Measurements from ENCODE around the gene ETV1.

Gene ETV1

DNA sequence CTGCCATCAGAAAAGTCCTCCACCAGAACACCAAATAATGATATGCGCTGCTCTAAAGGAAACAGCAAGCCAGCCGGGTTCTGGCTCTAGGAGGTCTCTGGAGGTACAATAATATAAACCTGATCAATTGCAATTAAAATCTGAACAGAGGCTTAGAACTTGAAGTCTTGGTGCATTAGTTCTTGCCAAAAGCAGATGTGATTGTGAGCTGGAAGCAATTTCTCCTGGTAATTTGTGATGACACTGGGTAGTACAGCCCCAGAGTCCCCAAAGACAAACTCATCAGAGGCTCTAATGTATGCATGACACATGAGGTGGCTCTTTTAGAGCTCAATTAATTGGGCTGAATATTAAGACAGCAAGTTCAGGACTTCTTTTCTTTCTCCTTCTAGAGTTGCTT is 3.3 kb downstream of the ETV1 start:
- no peak for DNase-seq

DNA sequence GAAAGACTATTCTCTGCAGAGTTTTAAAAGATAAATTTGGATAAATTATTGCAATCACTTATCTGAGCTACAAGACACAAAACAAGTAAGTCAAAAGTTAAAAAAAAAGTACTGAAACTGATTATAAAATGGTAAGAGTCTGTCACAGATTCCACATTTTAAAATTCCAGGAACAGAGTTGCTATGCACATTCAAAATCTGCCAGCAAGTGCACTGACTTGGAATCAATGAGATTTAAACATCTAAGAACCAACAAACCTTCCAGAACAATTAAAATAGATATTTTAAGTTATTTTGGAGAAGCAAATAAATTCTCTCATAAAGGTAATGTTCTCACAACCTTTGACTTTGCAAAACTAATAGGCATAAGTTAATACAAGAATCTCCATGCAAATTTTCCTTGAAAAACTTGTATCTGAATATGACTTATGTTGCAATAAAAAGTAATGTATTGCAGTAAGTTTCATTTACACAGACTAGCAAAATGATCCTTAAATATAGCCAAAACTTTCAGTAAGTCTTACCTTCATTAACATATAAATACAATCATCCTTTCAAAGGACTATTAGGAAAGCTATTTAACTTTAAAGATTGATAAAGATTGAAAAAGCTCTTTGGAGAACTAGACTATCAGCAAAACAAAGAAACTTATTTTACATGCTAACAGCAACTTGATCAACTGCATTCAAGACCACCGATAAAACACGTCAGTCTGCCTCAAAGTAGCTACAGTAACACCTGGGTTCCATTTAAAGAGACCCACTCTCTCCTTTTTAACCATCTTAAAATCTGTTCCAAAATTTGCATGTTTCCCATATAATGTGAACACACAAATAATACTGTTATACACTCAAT is 4.4 kb downstream of the ETV1 start:
- DNase-seq, result no peak

DNA sequence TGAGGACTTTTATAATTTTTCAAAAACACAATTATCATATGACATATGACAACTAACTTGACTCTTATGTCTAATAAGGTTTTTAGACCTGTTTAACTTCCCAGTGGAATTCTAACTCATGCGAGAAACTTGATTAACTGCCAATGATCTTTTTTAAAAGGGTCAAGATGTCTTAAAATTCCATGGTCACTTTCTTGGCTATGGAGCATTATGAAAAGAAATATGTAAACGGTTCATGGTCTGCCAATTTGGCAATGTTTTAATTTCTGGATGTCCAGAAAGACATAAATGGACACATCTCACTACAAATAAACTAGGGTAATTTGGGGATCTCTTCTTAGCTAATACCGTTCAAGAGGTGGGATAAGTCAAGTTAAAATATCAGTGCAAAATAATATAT is 5.4 kb downstream of the ETV1 start:
- no peak for DNase-seq

DNA sequence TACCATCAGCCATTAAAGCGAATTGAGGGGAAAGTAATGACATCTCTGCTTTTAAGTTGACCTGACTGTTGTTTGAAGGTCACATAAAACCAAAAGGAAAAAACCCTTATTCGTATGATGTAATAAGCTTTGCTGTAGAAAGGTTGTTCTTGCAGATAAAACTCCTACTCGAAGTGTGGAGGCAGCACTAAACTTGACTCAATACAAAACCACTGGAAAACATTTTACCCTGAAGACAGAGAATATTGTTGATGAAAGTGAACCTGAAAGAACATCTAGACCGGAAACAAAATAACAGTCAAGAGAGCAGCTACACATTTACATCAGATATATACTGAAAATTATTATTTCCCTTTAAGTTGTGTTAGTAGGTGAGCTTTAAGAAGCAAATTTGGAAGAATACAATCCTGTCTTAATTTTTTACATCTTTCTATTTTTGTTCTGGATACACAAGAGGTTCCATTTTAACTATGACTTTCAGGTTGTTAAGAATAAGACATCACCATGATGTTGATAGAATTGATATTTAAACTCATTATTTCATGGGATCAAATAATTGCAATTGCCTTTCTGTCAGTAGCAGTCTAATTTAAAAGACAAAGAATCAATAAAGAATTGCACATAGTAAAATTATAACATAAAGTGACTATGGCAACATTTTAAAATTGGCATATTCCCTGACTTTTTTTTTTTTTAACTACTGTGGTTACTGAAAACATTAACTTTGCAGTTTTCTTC is 6.4 kb downstream of the ETV1 start:
- no peak for DNase-seq

DNA sequence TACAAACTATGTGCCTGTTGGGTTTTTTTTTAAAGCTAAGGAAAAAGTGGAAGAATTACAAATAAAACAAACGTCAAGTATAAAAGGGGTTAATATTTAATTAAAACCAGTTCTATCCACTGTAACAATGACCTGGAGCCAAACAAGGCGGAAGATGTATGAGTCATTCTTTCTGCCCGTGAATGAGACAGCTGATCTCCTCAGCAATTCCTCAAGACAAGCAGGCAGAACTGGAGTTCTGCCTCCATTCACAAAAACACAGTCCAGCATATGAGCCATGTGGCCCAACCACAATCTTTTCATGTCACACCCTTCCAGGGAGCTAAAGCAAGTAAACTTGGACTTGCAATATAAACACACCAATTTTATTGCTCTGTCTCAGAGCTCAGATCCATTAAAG is 8.4 kb downstream of the ETV1 start:
- DNase-seq, result no peak

DNA sequence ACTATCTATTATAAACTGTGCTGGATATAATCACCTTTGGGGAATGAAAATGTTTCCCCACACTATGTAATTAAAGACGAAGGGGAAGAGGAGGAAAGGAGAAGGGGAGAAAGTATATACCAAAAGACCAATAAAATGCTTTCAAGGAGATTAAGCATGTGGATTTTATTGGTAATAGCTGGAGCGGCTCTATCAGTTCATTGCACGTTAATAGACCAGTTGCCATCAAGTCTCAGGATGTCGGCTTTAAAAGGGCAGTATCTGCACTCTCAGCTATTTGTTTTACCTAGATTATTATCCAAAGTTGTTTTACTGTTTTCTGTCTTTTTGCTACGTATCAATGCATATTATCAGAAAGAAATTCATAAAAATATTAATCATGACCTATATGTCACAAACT is 9.0 kb downstream of the ETV1 start:
- DNase-seq, result no peak

DNA sequence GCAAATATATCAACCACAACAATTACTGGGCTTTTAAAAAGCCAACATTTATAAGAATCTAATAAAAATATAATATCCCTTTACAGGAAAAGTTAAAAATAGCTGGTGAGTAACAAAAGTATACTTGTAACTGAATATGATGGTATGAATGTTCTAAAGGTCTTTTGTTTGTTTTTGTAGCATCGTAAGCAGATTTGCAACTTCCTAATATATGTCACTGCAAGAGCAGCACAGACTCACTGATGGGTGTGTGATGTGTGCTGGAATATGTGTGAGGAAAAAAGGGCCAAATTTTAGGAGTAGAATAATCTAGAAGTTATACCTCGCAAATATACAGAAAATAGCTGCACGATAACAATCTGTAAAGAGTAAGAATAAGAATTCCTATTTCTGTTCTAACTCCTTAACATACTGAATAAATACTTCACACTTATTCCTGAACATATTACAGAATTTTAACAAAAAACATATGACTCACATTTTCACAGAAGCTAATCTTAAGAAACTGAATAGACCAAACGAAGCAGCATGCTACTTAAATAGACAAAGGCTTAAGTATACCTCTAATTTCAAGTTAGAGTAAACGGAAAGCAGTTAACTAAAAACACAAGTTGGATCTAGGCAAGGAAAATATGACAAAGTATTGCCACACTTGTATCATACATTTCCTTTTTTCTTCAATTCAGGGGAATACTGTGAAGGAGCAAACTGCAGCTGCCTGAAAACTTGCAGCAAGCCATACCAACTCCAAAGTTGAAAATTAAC is 9.6 kb downstream of the ETV1 start:
- DNase-seq, result no peak

DNA sequence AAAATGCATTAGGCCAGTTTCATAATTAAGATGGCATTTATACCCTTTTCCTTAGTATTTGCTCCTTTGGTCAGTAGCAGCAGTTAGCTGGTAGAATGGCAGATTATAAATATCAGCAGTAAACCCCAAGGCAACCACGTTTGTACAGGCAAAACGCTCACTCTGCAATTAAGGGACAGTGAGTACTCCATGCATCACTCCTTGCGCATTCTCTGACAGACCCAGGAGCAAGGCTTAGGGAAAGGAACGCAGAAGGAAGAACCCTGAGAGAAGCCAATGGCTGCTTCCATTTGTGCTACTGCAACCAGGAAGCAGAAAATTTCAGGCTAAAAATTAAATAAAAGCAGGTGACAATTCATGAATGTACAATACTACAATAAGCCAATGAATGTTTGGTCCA is 12.9 kb downstream of the ETV1 start:
- no peak for DNase-seq

DNA sequence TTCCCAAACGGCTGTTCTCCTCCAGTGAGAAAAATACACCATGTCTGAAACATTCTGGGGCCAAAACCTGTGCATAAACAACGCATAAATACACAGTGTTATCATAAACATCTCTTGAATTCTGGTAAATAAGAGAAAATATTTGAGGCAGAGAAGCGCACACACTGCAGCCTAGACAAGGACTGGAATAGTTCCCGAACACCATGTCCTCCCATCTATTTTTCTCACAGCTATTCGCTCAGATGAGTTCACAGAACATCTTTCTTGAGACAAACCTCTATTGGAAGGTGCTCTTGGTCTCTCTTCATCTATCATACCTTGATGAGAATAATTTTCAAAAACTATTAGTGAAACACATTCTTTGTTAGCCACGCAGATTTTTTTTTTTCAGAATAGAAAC is 24.4 kb downstream of the ETV1 start:
- DNase-seq, result no peak

DNA sequence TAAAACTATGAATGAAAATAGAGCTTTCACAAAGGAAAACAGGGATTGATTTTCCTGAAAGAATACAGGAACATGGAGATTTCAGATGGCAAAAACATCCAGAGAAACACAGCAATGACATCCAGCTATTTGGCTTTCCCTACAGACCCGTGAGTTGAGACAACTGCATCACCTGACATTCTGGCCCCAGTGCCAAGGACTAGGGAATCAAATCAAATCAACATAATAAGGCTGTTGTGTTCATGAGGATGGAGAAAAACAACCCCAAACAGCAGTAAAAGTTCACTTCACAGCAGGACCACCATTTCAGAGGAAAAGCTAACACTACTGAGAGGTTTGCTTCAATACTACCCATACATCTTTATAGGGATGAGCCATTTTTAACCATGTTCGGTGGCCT is 25.5 kb downstream of the ETV1 start:
- DNase-seq, result no peak

DNA sequence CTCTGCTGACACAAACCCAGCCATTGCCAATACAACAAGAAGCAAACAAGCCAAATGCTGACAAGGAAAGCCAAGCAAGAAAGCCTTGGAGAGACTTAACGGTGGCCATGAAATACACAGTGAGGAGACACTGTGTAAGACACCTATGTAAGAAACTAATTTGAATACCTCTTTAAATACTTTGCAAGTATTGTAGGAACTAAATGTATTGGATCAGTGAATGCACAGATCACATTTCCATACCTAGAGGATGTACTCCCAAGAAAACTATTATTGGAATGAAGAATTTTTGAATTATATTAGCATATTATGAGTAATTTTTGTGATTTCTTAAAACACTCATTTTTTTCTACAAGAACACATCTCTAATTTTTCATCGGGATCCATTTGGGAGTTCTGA is 34.0 kb downstream of the ETV1 start:
- no peak for DNase-seq

DNA sequence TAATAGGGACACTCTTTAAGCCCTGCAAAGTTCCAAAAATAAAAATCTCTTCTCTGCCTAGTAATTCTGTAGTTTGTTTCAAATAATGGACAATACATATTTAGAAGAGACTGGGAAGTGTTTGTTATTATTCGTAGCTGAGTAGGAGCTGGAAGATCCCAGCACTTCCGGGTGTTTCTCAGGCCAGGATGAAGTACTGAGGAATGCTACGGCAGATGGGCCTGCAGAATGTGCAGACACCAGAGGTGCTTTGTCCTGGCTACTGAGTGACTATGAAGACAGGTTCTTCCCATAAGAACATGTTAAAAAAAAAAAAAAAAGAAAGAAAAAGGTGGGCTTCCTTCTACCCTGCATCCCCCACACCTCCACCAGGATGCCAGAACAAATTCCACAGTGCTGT is 36.1 kb downstream of the ETV1 start:
- DNase-seq, result no peak

DNA sequence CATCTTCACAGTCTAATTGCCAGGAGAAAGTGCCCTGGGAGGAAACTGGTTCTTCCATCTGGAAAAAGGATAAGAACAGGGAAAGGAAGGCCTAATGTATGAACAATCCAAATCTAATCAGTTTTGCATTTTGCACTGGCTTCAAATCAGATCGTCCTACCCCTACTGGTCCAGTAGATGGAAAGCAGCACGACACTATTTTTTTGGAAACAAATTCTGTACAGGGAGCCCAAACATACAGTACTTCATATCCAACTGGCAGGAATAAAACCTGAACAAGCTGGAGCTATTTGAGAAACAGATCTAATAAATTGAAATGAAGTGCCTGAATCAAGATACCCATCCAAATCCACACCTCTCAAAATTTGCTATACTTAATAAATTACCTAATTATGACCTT is 36.5 kb downstream of the ETV1 start:
- no peak for DNase-seq

DNA sequence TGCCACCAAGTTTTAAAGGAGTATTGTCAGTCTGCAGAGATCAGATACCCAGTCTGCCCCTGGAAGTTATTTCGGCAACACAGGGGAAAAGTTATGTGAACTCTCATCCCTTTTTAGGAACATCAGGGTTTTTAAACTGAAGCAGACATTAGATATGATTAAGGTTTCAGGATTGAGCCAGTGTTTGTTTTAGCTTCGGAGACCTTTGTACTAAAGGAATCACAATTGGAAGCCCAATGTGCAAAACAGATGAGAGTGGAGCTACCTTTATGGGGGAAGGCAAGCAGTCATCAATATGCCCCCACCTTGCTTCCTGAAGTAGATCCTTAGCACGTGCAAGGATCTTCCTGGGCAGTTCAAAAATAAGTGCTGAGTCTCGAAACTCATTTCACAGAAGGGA is 39.5 kb downstream of the ETV1 start:
- DNase-seq, result no peak

DNA sequence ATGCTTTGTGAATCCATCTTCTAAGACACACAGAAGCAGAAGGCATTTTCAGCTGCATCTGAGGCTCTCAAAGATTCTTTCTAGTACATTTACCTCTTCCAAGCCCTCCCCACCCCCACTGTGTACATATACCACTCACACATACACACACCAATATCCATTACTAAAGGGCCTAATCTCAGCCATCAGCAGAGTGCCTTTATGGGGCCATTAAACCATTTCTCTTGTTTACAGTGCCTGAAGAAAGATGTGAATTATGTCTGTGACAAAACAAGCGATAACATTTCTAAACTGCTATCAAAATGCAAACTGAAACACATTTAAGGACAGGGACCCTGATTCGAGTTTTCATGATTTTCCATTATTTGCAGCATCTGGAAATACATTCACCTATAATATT is 40.0 kb downstream of the ETV1 start:
- no peak for DNase-seq

DNA sequence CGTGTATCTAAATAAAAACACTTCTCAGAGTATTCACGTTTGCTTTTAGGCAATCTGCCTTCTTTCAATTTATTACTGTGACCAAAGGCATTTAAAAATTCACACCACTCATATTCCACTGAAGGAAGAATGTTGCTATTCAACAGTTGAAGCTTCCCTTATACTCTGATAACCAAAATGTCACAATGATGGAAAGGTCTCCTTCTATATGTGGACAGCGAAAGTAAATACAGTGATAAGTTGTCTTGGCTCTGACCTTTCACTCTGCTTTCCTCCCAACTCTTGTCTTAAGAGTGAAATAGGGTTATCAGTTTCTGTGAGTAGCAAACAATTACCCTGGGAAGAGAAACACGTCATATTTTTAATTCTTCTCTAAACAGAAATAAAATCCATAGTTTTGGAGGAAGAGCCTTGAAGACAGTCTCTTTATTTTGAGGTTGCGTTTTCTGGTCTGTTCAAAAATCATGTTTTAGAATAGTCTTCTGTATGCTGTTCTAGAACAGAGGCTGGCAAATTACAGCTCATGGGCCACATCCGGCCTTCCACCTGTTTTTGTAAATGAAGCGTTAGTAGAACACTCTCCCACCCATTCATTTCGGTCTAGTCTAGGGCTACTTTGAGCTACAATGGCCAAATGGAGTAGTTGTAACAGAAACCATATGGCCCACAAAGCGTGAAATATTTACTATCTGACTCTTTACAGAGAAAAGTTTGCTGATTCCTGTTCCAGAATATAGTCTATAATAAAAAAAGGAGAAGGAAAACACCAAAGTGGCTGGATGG is 41.3 kb downstream of the ETV1 start:
- no peak for DNase-seq

DNA sequence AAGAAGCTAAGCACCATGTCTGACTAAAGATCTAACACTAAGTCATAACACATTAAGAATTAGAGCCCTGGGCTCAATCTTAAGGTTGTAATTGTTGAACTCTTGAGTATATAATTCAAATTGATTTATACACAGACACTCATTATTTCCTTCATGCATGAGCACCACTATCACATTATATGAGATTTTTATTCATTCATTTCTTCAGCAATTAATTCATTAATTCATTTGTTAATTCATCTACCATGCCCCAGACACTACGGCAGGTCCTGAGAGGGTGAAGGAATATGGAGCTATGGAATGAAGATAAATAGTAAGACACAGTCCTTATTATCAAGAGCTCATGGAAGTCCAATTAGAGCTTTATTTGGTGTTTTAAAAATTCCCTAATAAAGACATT is 41.9 kb downstream of the ETV1 start:
- DNase-seq, result no peak

DNA sequence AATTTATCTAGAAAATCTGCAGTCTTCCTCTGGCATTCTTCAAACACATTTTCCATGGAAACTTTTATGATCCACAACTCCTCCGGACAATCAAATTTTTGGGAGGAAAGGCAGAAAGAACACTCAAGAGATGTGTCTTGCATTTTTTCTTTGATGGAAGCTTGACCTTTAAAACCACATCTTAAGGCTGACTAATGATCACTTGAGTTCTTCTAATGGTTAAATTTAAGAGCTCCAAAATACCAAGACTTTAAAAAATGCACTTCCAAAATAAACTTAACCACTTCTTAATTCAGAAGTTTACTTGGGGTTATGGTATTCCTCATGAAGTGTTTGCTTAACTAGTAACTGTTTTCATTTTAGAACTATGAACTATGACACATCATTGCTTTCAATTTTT is 43.3 kb downstream of the ETV1 start:
- DNase-seq, result no peak

DNA sequence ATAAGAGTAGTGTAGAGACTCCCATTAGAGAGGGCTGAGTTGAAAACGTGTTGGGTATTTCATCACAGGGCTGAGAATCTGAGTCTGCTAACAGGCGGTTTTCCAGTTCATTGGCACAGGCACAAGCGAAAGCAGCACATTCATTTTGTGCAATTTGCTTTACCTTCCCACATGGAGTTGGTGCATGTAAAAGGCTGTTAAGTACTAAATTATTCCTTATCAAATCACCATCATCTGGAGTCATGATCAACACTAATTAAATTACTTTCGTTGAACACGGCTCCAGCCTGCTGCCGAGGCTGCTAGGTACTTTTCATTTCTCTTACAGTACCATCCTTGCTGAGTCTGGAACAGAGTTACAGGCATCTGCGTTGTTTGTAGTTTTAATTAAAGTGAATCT is 43.8 kb downstream of the ETV1 start:
- DNase-seq, result no peak

DNA sequence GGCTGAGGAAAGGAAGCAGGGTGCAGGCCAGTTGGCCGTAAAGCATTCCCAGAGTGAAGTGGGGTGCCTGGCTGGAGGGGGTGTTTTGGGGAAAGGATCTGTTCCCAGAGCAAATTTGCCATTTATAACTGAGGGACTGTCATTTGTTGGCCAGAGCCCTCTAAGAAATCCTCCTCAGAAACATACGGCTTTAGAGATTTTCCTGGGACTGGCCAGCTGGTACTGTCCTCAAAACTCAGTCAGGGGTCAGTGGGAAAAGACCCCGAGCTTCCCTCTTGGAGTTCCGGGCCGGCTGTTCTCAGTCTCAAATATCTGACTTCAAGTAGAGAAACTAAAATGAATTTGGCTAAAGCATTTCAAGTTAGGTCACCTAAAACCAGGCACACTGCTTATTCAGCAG is 55.9 kb downstream of the ETV1 start:
- DNase-seq, result no peak

DNA sequence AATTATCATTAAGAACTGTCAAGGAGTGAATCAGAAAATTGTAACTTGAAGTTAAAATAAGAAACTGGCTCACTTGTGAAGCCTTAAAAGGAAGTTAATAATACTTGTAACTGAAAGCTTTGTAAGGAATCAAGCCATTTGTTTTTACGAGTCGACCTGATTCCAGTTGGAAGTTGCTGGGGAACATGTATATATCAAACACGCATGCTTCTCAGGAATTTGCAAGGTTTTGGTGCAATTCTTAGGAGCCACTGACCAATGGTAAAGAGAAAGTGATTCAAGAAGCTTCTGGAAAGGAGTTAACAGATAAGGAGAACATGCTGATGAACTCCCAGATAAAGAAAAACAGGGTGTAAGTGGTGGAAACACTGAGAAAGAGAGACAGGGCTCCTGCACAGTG is 56.4 kb downstream of the ETV1 start:
- DNase-seq, result no peak

DNA sequence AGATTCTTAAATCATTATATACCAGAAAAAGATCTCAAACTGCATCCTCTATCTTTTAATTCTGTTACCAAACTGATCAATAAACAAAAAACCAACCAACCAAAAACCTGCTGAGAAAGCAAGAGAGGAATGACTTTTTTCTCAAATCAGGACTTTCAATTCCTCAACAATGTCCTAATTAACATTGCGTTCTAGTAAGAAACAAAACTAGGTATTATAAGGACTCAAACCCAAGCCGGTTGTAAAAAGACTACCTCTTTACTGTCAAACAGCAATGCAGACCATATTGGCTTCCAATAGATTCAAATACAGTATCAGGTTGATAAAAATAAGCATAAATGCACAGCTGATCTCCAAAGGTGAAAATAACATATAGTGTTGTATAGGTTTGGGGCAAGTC is 57.3 kb downstream of the ETV1 start:
- no peak for DNase-seq

DNA sequence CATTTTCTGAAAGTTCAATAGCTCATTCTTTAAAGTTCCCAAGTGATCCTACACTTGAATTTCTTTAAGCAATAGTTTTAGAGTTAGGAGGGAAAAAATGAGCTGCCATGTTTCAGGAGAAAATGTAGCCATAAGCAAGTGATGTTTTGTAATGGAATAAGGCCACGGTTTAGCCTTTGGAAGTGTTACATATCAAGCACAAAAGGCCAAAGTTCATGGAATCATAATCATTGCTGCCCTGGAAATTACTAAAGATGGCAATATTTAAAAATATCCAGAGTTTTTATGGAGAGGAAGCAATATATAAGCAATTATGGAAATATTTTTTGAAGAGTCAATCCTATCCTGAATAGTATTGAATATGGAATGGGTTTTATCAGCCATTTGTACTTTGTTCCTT is 68.4 kb downstream of the ETV1 start:
- no peak for DNase-seq
